GM19025 (cell line): ENCODE measurements around the gene TKTL1.
A peak's percentile ranks its signal among the peaks of the same experiment; 100 is the strongest.

ENCODE experiments used
- ATAC-seq: cut with Tn5 transposase; IDR thresholded peaks from one replicate; pipeline ENCODE4 v1.9.1; 2021; ENCODE audit warnings: mild to moderate bottlenecking, low read depth, moderate library complexity; ENCODE audit not compliant: unreplicated experiment

TKTL1 gene

DNA sequence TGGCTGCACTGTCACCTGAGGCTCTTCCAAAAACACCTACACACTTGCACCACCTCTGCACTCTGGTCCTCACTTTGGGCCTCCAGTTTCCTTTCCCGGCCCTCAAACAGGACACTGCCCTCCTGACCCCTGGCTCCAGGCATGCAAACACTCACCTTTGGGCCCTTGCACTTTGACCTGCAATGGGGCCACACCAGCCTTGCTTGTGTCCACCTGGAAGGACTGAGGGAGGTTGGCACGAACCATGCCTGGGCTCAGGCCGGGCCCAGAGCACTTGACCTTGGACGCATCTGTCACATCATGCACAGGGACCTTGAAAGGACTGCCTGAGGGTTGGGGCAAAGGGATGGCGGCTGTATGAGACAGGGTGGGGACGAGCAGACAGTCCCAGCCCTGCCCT is 63.2 kb downstream of the TKTL1 start:
- no peak for ATAC-seq

DNA sequence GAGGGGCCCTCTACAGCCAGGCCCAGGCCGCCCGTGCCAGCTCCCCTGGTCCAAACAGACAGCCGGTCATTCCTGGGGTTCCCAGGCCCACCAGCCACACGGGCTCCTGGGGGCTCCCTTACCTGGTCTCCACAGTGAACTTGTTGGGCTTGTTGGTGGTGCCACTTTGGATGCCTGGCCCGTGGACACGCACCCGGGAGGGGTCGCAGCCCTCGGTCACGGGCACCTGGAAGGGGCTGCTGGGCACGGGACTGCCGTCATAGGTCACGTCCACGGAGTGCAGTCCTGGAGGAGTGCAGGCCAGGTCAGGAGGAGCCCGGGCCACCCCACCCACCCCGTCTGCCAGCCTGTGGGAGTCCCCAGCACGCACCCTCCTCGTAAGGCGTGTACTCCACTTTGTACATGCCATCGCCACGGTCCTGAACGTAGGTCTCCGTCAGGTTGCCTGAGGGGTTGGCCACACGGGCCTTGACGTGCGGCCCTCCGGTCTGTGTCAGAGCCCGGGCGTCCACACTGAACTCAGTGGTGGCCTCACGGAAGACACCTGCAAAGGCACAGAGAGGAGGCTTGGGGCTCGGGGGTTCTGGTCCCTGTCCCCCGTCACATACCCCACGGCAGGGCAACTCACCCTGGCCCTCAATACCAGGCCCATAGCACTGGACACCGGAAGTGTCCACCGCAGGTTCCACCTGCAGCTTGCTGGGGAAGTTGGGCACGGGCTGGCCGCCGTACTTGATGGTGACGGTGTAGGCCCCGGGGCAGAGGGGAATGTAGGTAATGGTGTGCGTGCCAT is 64.0 kb downstream of the TKTL1 start:
- ATAC-seq = no peak

DNA sequence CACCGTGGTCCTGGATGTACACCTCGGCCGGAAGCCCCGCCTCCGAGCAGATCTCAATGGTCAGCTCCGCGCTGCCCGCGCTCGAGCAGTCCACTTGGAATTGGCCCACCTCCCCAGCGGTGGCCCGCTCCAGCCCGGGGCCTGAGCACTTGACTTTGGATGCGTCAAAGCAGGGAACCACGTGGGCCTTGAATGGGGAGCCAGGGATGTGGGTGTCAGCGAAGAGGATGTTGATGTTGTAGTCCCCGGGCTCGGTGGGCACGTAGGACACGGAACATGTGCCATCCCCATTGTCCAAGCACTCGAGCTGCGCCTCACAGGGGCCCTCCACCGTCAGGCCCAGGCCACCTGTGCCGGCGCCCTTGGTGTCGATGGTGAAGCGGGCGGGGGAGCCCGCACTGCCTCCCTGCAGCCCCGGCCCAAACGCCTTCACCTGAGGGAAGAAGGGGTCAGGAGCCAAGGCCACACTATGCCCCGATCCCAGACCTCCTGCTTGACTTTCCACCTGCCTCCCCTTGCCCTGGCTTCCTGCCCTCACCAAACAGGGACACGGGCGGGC is 64.6 kb downstream of the TKTL1 start:
- ATAC-seq = no peak

DNA sequence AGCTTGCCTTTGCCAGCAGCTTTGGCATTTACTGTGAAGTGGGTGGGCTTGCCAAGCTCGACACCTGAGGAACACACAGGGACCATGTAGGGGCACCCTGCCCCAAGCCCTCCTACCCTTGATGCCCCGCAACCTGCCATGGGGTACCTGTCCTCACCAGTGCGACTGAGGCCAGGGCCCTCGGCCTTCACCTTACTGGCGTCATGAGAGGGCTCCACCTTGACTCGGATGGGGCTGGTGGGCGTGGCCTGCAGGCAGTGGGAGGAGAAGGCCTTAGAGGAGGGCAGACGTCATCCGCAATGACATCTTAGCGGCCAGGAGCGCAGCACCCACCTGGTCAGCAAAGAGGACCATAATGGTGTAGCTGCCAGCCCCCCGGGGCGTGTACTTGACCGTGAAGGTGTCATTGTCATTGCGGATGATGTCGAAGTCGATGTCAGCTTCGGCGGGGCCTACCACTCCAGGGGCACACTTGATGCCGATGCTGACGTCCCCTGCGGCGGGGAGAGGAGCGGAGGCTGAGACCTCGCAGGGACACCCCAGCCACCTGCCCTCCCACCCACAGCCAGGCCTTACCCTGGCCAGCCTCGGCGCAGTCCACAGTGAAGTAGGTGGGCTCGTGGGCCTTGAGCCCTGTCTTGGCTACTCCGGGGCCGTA is 66.6 kb downstream of the TKTL1 start:
- ATAC-seq = no peak

DNA sequence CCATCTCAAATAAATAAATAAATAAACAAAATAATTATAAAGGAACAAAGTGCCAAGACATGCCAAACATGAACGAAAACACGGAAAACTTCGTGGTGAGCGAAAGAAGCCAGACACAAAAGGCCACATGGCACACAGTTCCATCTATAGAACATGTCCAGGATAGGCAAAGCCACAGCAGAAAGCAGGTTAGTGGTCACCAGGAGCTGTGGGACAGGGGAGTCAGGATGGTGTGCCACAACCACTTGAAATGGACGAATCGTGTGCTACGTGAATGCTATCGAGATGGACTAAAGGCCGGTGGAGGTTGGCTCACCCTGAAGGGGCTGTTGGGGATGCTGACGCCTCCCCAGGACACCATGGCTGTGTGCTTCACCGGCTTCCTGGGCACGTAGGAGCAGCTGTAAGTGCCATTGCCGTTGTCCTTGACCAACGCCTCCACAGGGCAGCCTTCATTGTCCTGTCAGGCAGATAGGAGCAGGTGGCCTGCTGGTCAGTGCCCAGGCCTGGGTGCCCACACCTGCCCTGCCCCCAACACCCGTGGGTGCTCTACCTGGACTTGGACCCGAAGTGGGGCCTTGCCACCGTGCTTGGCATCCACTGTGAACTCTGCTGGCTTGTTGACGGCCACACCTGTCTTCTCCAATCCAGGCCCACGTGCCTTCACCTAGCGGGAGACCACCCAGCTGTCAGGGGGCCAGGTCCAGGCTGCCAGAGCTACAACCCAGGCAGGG is 68.3 kb downstream of the TKTL1 start:
- no peak for ATAC-seq

DNA sequence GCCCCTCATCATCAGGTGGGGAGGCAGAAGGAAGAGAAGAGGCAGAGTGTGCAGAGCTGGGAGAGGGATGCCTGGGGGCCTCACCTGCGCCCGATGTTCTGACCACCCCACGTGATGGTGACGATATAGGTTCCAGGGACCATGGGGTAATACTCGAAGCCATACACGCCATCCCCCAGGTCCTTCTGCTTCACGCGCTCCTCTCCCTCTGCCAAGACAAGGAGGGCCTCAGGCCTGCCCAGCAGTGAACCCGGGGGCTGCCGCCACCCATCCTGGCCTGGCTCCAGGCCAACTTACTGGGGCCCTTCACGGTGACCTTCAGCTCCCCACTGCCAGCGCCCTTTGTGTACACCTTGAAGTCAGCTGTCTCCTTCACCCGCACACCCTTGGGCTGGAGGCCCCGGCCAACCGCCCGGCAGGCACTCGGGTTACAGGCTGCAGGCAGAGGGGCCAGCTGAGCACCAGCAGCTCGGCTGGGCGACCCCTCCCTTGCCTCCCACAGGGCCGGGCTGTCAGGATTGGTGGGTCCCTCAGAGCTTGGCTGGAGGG is 69.5 kb downstream of the TKTL1 start:
- ATAC-seq = no peak

DNA sequence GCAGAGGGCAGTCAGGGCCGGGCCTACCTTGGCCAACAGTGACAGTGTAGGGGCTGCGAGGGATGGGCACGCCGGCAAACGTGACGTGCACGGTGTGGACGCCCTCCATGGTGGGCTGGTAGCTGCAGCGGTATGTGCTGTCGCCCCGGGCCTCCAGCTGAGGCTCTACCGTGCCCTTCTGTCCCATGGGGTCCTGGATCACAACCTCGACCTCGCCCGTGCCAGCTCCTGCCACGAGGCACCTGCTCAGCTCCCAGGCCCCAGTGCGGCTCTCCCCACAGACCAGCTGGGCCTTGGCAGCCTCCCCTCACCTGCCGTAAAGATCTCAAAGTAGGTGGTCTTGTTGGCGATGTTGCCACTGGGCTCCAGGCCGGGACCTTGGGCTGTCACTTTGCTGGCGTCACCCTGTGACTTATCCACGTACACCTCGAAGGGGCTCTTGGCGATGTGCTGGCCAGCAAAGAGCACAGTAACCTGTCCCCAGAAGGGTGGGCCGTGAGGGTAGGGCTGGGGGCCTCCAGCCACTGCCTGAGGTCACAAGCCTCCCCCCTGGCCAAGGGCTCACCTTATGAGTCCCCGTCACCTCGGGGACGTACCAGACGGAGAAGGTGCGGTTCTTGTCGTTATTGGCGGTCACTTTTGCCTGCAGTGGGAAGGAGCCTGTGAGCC is 70.5 kb downstream of the TKTL1 start:
- ATAC-seq = no peak

DNA sequence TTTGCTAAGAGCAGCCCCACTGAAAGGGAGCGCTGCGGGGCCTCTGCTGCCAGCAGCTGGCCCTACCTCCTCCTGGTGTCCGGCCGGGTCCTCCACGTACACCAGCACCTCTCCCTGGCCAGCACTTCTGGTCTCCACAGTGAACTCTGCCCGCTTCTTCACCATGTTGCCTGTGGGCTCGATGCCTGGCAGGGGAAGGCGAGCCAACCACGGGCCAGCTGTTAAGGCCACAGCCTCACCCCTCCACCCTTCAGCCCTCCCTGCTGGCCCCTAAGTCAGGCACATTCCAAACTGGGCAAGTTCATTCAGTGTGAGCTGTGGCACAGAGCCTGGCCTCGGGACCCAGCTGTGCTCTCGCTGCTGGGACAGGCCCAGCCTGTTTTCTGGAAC is 71.1 kb downstream of the TKTL1 start:
- no peak for ATAC-seq

DNA sequence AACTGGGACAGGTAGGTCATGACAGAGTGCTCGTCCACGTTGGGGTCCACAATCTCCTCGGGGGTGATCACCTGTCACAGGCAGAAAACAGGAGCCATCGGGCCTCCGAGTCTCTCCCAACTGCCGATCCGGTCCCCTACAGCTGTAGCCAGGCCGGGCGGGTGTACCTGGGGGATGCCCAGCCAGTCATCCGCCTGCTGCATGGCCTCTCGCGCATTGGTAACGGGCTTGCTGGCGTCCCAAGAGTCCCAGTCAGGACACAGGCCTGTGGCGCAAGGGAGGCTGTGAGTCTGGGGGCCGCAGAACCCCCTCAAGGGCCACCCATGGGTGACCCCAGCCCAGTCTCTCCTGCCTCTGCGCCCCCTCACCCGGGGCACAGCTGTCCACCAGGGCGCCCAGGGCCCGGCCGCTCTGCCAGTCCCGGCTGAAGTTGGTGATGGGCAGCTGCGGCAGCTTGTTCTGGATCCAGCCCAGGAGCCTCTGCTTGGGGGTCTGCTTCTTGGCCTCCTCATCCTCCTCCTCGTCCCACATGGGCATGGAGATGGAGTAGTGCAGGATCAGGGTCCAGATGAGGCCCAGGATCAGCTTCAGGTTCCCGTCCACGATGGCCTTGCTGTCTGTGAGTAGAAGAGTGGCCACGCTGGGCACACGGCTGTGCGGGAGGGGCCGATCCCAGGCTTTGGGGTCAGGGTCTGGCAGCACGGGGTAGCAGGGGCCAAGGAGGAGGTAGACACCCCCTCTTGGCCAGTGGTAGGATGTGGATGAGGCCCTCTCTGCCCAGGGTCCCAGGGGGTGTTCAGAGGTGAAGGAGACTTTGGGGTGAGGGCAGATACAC is 72.1 kb downstream of the TKTL1 start:
- no peak for ATAC-seq

DNA sequence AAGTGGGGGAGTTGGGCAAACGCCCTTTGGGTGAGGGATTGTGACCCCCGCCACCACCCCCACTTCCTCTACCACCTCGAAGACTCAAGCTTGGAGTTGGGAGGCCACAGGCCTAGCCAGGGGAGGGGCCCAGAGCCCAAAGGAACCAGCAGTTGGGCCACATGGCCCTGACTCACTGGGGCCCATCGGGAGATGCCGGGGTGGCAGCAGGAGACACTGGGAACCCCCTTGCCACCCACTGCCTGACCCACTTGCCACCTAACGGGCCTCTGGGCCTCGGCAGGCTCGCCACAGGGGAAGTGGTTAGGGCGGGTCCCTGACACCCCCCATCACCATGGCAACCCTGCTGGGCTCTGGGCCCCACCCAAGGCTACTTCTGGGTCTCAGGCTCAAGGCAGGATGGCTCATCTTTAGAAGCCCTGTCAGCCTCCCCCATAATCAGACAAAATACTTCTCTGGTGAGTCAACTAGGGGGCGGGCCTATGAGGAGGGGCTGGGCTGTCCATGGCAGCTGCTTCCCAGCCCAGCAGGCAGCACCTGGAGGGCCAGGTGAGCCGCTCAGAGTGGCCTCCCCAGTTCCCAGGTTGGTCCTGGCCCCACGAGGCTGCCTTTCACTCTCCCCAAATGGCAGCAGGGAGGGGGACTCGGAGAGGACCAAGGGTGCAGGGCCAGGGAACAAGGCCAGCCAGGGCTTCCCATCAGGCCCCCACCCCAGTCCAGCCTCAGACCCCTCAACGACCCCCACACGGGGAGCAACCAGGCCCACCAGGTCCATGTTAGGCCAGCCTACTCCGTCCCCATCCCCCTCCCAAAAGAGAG is 73.2 kb downstream of the TKTL1 start:
- ATAC-seq = peak; percentile 32

DNA sequence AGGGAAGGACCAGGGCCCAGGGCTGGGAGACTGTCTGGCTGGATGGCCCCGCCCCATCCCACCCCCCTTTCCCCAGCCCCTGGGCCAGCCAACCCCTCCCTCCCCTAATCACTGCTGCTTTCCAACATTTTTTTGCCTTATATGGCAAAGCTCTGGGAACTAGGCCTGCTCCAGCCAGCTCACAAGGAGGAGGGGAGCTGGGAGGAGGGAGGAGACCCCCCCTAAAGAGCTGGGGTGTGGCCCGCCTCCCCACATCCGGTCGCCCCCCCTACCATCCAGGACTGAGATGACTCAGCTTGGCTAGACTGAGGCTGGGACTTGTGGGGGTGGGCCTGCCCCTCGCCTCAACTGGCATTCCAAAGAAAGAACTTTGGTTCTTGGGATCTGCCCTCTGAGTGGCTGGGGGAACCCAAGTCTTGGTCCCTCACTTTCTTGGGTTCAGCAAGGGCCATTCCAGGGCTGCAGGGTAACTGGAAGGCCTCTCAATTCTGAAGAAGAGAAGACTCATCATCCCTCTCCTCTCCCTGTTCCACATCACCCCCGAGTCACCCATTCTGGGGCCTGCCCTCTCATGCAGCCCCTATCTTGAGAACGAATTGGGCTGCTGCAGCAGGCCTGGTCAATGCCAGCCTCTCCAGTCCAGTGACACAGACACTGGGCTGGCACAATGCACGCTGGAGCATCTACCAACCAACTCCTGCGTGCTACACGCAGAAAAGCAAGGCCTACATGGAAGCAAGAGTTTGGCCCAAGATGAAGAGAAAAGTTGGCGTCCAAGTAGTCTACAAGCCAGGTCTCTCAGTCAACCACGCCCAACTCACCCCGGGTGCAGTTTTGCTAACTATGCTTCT is 74.1 kb downstream of the TKTL1 start:
- ATAC-seq = no peak

DNA sequence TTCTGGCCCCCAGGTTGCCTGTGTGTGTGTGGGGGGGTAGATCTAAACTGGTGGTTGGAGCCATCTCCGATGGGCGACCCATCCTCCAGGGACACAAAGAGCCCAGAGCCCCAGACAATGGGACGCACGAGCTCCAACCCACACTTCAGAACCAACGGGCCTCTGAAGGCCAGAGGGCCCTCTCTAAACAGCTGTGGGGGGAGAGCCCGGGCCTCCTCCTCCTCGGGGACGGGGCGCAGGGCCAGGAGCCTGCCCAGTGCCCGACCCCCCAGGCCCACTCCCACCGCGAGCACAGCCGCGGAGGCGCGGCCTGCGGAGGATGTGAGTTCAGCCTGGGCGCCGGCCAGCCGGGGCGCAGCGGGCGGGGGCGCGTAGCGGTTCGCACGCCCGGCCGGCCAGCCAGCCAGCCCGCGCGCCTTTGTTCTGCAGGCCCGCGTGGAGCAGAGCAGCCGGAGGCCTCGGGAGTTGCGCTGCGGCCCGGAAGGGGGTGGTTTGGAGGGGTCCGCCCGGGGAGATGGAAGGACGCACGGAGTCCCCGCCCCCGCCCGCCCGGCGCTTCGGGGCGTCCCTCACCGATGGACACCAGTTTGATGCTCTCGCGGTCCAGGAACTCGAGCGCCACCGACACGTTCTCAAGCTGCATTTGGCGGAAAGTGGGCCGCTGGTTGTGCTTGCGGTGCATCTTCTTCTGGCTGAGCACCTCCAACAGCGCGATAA is 74.9 kb downstream of the TKTL1 start:
- no peak for ATAC-seq

DNA sequence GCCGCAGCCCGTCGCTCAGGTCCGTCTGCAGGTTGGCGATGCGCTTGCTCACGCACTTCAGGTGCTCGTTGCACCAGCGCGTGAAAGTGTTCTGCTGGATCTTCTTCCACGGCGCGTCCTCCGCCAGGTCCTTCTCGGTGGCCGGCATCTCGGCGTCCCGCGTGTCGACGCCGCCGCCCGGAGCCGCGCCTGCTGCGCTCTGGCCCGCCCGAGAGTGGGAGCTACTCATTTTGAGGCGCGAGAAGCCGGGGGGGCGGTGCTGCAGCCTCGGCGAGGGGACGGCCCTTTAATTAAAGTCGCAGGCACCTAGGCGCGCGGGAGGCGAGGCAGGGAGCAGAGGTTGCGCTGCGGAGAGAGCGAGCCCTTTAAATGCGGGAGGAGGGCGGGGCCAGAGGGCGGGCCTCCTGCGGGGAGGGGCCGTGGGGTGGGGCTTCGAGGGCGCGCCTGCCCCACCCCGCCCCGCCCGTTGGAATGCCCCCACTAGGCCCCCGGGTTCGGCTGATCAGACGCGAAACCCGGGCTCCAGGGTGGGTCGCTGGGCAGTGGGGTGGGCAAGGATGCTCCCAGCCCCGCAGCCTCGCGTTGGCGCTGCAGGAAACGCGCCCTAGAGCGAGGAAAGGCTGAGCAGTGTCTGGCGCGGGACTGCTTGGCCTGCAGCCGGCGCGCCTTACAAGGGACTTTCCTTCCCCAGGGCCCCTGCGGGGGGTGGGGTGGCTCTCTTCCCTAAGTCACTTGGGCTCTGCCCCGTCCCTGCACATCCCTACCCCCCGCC is 75.6 kb downstream of the TKTL1 start:
- ATAC-seq = peak; percentile 51

DNA sequence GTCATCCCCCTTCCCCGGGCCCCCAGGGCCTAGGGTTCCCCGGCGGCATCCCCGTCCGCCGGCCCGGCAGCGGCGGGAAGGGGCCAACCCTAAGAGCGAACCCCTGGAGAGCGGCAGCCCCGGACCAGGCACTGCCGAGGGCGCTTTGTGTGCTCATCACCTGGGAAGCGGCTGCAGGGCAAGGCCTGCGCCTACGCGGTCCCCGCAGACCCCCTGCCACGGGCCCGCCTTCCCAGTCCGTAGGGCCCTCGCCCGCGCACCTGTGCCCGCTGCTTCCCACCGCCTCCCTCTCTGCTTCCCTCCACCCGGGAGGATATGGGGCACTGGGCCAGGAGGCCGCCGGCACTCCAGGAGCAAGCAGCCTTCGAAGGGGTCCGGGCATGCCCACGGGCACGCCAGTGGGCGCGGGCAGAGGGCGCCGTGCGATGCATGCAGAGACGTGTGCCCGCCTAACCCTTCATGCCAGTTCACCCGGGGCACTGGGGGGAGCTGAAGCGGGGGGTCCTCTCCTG is 76.2 kb downstream of the TKTL1 start:
- ATAC-seq = no peak

DNA sequence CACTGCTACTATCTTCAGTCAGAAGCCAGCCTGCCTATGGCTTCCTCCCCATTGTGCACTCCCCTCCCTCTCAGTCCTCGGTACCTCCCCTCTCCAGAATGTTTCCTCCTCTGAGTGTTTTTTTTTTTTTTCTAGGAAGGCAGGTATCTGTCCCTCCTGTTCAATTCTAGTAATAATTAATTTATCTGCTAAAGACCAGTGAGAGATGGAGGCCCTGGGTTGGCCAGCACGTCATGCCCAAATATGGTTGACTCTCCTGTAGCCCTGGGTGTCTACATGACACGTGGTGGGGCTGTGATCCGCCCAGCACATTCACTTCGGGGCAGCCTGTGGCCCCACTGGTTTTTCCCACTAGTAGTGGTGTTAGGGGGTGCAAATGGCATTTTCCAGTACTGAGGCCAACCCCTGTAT is 77.0 kb downstream of the TKTL1 start:
- ATAC-seq = no peak
